Loucy (cell line): ENCODE results near the gene DDX25.
A peak's percentile ranks its signal among the peaks of the same experiment; 100 is the strongest.

Source experiments
- H2AFZ ChIP-seq: fragments of 200-600 bp; sonication (generic); 2 replicates; pipeline ENCODE4 v1.6.0; 2016; ENCODE audit warnings: antibody characterized with exemption, mild to moderate bottlenecking, low read length, moderate library complexity
- H3F3A ChIP-seq: fragments of 200-600 bp; 2 replicates; pipeline ENCODE4 v1.6.0; 2016; ENCODE audit warnings: antibody characterized with exemption, low read depth, mild to moderate bottlenecking
- H3K27me3 ChIP-seq: fragments of 200-600 bp; sonication (generic); 2 replicates; pipeline ENCODE4 v1.6.1; 2014; ENCODE audit warnings: low read length, mild to moderate bottlenecking; ENCODE audit not compliant: insufficient read depth, poor library complexity, severe bottlenecking
- H3K36me3 ChIP-seq: fragments of 200-600 bp; sonication (generic); 2 replicates; pipeline ENCODE4 v1.6.1; 2016; ENCODE audit warnings: low read length; ENCODE audit not compliant: insufficient read depth
- H3K4me1 ChIP-seq: fragments of 200-600 bp; sonication (generic); 2 replicates; pipeline ENCODE4 v1.5.1; 2014; ENCODE audit warnings: low read length, mild to moderate bottlenecking; ENCODE audit not compliant: insufficient read depth, poor library complexity, severe bottlenecking
- H3K4me2 ChIP-seq: fragments of 200-600 bp; sonication (generic); 2 replicates; pipeline ENCODE4 v1.6.0; 2014; ENCODE audit warnings: antibody characterized with exemption, low read length, low read depth, mild to moderate bottlenecking; ENCODE audit not compliant: poor library complexity, severe bottlenecking
- H3K4me3 ChIP-seq: fragments of 200-600 bp; sonication (generic); 2 replicates; pipeline ENCODE4 v1.5.1; 2014; ENCODE audit warnings: low read length, mild to moderate bottlenecking, mixed read lengths; ENCODE audit not compliant: poor library complexity, severe bottlenecking
- H3K79me2 ChIP-seq: fragments of 200-600 bp; sonication (generic); 2 replicates; pipeline ENCODE4 v1.6.1; 2014; ENCODE audit warnings: low read length; ENCODE audit not compliant: insufficient read depth
- H3K9ac ChIP-seq: fragments of 200-600 bp; sonication (generic); 2 replicates; pipeline ENCODE4 v1.6.0; 2014; ENCODE audit warnings: mild to moderate bottlenecking, low read depth, low read length, moderate library complexity; ENCODE audit not compliant: poor library complexity, severe bottlenecking
- H3K9me2 ChIP-seq: fragments of 200-600 bp; sonication (generic); replicated peaks from 2 replicates; pipeline ENCODE4 v1.6.1; 2016; ENCODE audit warnings: low read depth, low read length, mixed read lengths
- H3K9me3 ChIP-seq: fragments of 200-600 bp; sonication (generic); 2 replicates; pipeline ENCODE4 v1.6.1; 2014; ENCODE audit warnings: mild to moderate bottlenecking, antibody characterized with exemption, low read length, low read depth; ENCODE audit not compliant: insufficient read depth
- H4K20me1 ChIP-seq: fragments of 200-600 bp; sonication (generic); 2 replicates; pipeline ENCODE4 v1.6.0; 2014; ENCODE audit warnings: antibody characterized with exemption, low read length, mild to moderate bottlenecking; ENCODE audit not compliant: insufficient read depth, poor library complexity, severe bottlenecking
- EZH2phosphoT487 ChIP-seq: fragments of 200-600 bp; IDR thresholded peaks from 2 replicates; pipeline ENCODE4 v1.6.1; 2018; ENCODE audit warnings: antibody characterized with exemption, mild to moderate bottlenecking, moderate library complexity, borderline replicate concordance
- TF ChIP-seq, protein P1 (sequence below): fragments of 200-600 bp; sonication (generic); conservative IDR thresholded peaks from 2 replicates; pipeline ENCODE4 v1.5.1; 2014; ENCODE audit warnings: mild to moderate bottlenecking, antibody characterized with exemption, low read length

Gene DDX25

DNA sequence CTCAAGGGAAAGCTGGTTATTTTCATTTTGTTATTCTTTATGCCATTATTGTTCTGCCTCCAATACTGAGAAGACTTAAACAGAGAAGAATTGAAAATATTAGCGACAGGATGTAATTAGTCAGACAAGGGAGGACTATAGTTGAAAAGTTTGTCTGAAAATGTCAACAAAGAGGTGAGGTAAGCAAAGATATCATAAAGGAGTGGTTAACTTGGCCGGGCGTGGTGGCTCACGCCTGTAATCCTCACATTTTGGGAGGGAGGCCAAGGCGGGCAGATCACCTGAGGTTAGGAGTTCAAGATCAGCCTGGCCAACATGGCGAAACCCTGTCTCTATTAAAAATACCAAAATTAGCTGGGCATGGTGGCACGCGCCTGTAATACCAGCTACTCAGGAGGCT, 20.9 kb upstream of the DDX25 start:
- H3K9me2 ChIP-seq = no peaks in the 10 kb centered on the region
- no peak overlapping the region for H3K4me2 ChIP-seq
- H3K79me2 ChIP-seq = peaks cover 13% of the 10 kb centered on the region
- no peak overlapping the region for H3K4me3 ChIP-seq
- H3K36me3 ChIP-seq = no peaks in the 10 kb centered on the region
- no peaks in the 10 kb centered on the region for H3K27me3 ChIP-seq
- no peaks in the 10 kb centered on the region for H4K20me1 ChIP-seq
- H2AFZ ChIP-seq = no peak overlapping the region
- no peaks in the 10 kb centered on the region for H3F3A ChIP-seq
- TF ChIP-seq, protein P1, sequence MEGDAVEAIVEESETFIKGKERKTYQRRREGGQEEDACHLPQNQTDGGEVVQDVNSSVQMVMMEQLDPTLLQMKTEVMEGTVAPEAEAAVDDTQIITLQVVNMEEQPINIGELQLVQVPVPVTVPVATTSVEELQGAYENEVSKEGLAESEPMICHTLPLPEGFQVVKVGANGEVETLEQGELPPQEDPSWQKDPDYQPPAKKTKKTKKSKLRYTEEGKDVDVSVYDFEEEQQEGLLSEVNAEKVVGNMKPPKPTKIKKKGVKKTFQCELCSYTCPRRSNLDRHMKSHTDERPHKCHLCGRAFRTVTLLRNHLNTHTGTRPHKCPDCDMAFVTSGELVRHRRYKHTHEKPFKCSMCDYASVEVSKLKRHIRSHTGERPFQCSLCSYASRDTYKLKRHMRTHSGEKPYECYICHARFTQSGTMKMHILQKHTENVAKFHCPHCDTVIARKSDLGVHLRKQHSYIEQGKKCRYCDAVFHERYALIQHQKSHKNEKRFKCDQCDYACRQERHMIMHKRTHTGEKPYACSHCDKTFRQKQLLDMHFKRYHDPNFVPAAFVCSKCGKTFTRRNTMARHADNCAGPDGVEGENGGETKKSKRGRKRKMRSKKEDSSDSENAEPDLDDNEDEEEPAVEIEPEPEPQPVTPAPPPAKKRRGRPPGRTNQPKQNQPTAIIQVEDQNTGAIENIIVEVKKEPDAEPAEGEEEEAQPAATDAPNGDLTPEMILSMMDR = no peak
- no peak for TF ChIP-seq EZH2phosphoT487
- peaks cover 6% of the 10 kb centered on the region for H3K4me1 ChIP-seq
- H3K9me3 ChIP-seq = no peaks in the 10 kb centered on the region
- H3K9ac ChIP-seq = no peak overlapping the region

GRCh38 chr11:125886997-125887372, 17.3 kb upstream of the DDX25 start:
- Histone ChIP-seq H3K9me2 (no peaks in the 10 kb centered on the region), H3K9ac (peak overlapping the region; percentile 85), H3K9me3 (no peaks in the 10 kb centered on the region), H3K4me2 (peak overlapping the region; percentile 75), H3K4me1 (peaks cover 35% of the 10 kb centered on the region), H3K79me2 (peaks cover 49% of the 10 kb centered on the region), H4K20me1 (peaks cover 10% of the 10 kb centered on the region), H2AFZ (peak overlapping the region; percentile 36), H3K27me3 (no peaks in the 10 kb centered on the region), H3F3A (no peaks in the 10 kb centered on the region), H3K4me3 (peak overlapping the region; percentile 85), H3K36me3 (no peaks in the 10 kb centered on the region)
- TF ChIP-seq EZH2phosphoT487 = no peak
- TF ChIP-seq, protein P1 = no peak

GRCh38 chr11:125887373-125888324, 16.7 kb upstream of the DDX25 start, which contains the start of gene HYLS1:
HYLS1 (plus strand) TSS chr11:125887668; CDS start chr11:125899369, 11,701 bp downstream.
- Histone ChIP-seq H3K4me1 (peaks cover 39% of the 10 kb centered on the region), H2AFZ (peak within 1 kb of the TSS; percentile 82), H3F3A (no peaks in the 10 kb centered on the region), H3K79me2 (peaks cover 55% of the 10 kb centered on the region), H3K27me3 (no peaks in the 10 kb centered on the region), H3K4me2 (peak within 1 kb of the TSS; percentile 75), H4K20me1 (peaks cover 10% of the 10 kb centered on the region), H3K4me3 (peak within 1 kb of the TSS; percentile 85), H3K9ac (peak within 1 kb of the TSS; percentile 85), H3K9me3 (no peaks in the 10 kb centered on the region), H3K36me3 (peaks cover under 1% of the 10 kb centered on the region; the same call in 1 of the 2 replicates), H3K9me2 (no peaks in the 10 kb centered on the region)
- TF ChIP-seq EZH2phosphoT487 = no peak
- TF ChIP-seq, protein P1 = peak; percentile 35
